Progenitor cell of endocrine pancreas (in vitro differentiated cells): ENCODE results near the gene NCKAP5. TPM values are rescaled to one million over a fixed set of nuclear protein-coding genes. Genes with fewer than 3 reads are reported as not detected.

Source experiments
- DNase-seq: peaks from one replicate; pipeline ENCODE4 v3.0.0; 2021; ENCODE audit warnings: low spot score; ENCODE audit not compliant: unreplicated experiment
- H3K27ac Mint-ChIP-seq: 2 replicates; pipeline ENCODE4 v1.8.0; 2021; ENCODE audit warnings: mild to moderate bottlenecking, moderate library complexity, mixed read lengths
- H3K27me3 Mint-ChIP-seq: 2 replicates; pipeline ENCODE4 v1.8.0; 2021; ENCODE audit warnings: mixed read lengths
- H3K36me3 Mint-ChIP-seq: 2 replicates; pipeline ENCODE4 v1.8.0; 2022; ENCODE audit warnings: mixed read lengths; ENCODE audit not compliant: insufficient read depth
- H3K4me1 Mint-ChIP-seq: 2 replicates; pipeline ENCODE4 v1.8.0; 2021; ENCODE audit warnings: low read depth, mixed read lengths
- H3K4me3 Mint-ChIP-seq: 2 replicates; pipeline ENCODE4 v1.8.0; 2021; ENCODE audit warnings: low read depth, mild to moderate bottlenecking, moderate library complexity, mixed read lengths
- H3K9me3 Mint-ChIP-seq: 2 replicates; pipeline ENCODE4 v1.8.0; 2021; ENCODE audit warnings: low read depth, mixed read lengths
- CTCF ChIP-seq: fragments of 200-600 bp; sonication (generic); IDR thresholded peaks from one replicate; pipeline ENCODE4 v1.5.0; 2021; ENCODE audit warnings: antibody characterized with exemption, mild to moderate bottlenecking; ENCODE audit not compliant: unreplicated experiment
- total RNA-seq: library from RNA; stranded (reverse); gene quantifications from 2 replicates; pipeline ENCODE4 v1.2.1, GENCODE V29; 2021

The NCKAP5 gene
- total RNA-seq, 1 donor from 2014 or later = 1.7 TPM

- Mint-ChIP-seq H3K9me3 (peaks cover 8% of the 10 kb centered on the region), H3K27me3 (no peaks in the 10 kb centered on the region), H3K4me3 (no peak overlapping the region), H3K36me3 (no peaks in the 10 kb centered on the region), H3K27ac (no peak overlapping the region), H3K4me1 (peaks cover 2% of the 10 kb centered on the region)
- TF ChIP-seq CTCF = no peak
- no peak for DNase-seq
Measured at GRCh38 chr2:133489146-133489545, 79.1 kb downstream of the NCKAP5 start.

- H3K4me3 Mint-ChIP-seq = no peak overlapping the region
- H3K27ac Mint-ChIP-seq = no peak overlapping the region
- no peak for TF ChIP-seq CTCF
- peaks cover 7% of the 10 kb centered on the region for H3K9me3 Mint-ChIP-seq
- no peak for DNase-seq
- H3K36me3 Mint-ChIP-seq = no peaks in the 10 kb centered on the region
- H3K27me3 Mint-ChIP-seq = no peaks in the 10 kb centered on the region
- peaks cover 2% of the 10 kb centered on the region for H3K4me1 Mint-ChIP-seq
Measured at GRCh38 chr2:133486771-133487191, 81.5 kb downstream of the NCKAP5 start.

GRCh38 chr2:133485868-133486267 lies 82.4 kb downstream of the NCKAP5 start:
- Mint-ChIP-seq H3K4me3 (no peak overlapping the region), H3K27me3 (no peaks in the 10 kb centered on the region), H3K27ac (no peak overlapping the region), H3K4me1 (peaks cover 2% of the 10 kb centered on the region), H3K9me3 (peaks cover 7% of the 10 kb centered on the region), H3K36me3 (no peaks in the 10 kb centered on the region)
- DNase-seq = no peak
- TF ChIP-seq CTCF = no peak

- H3K9me3 Mint-ChIP-seq = peaks cover 7% of the 10 kb centered on the region
- H3K4me3 Mint-ChIP-seq = no peak overlapping the region
- H3K4me1 Mint-ChIP-seq = peaks cover 2% of the 10 kb centered on the region
- H3K27me3 Mint-ChIP-seq = no peaks in the 10 kb centered on the region
- no peak overlapping the region for H3K27ac Mint-ChIP-seq
- DNase-seq = no peak
- no peak for TF ChIP-seq CTCF
- no peaks in the 10 kb centered on the region for H3K36me3 Mint-ChIP-seq
Measured at GRCh38 chr2:133484784-133485183, 83.5 kb downstream of the NCKAP5 start.

- Mint-ChIP-seq H3K9me3 (peaks cover 7% of the 10 kb centered on the region), H3K36me3 (no peaks in the 10 kb centered on the region), H3K4me1 (peaks cover 2% of the 10 kb centered on the region), H3K4me3 (no peak overlapping the region), H3K27ac (no peak overlapping the region), H3K27me3 (no peaks in the 10 kb centered on the region)
- no peak for DNase-seq
- no peak for TF ChIP-seq CTCF
Measured at GRCh38 chr2:133484106-133484505, 84.2 kb downstream of the NCKAP5 start.
